HG03097 (cell line): ENCODE measurements around the gene AK6.
"Not testable (repeated sequence)": the region's sequence is repeated elsewhere in the genome, so short reads cannot be mapped to it uniquely, and the experiment has no call there.

Source experiments
- ATAC-seq: cut with Tn5 transposase; IDR thresholded peaks from one replicate; pipeline ENCODE4 v1.9.1; 2021; ENCODE audit not compliant: unreplicated experiment, low FRiP score

Gene AK6

GRCh38 chr5:69341520-69342161, 27.7 kb downstream of the AK6 start:
- ATAC-seq = no peak

GRCh38 chr5:69335341-69335935, 33.9 kb downstream of the AK6 start:
- no peak for ATAC-seq

GRCh38 chr5:69334793-69335268, 34.5 kb downstream of the AK6 start:
- ATAC-seq = no peak

DNA sequence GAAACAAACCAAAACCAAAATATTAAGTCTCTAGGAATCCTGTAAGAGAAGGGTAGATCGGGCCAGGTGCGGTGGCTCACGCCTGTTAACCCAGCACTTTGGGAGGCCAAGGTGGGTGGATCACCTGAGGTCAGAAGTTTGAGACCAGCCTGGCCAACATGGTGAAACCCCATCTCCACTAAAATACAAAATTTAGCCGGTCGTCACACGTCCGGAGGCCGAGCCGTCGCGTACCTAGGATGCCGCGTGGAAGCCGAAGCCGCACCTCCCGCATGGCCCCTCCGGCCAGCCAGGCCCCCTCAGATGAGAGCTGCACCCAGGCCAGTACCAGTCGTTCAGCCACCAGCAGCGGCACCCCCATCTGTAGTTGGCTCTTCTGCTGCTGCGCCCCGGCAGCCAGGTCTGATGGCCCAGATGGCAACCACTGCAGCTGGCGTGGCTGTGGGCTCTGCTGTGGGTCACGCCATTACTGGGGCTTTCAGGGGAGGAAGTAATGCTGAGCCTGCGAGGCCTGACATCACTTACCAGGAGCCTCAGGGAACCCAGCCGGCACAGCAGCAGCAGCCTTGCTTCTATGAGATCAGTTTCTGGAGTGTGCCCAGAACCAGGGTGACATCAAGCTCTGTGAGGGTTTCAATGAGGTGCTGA, 35.5 kb downstream of the AK6 start:
- not testable (repeated sequence) for ATAC-seq

GRCh38 chr5:69331528-69332445, 37.5 kb downstream of the AK6 start:
- no peak for ATAC-seq

- ATAC-seq = no peak
Observed at GRCh38 chr5:69329905-69330489, 39.3 kb downstream of the AK6 start.

DNA sequence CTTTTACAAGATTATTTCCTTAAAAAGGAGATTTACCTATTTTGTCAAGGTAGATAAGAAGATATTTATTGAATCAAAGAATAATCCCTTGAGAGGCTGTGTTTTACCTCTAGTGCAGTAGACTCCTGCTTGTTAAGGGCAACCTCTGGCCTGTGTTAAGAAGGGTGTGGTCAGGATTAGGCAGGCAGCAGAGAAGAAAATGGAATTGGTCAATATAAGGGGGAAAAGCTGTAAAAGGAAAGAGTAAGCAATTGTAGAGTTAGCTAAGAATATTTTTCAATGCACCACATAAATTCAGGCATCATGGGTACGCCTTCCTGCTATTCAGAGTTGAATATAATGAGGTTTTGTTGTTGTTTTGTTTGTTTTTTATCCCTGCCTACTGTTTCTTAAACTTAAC, 43.0 kb downstream of the AK6 start:
- ATAC-seq = no peak

DNA sequence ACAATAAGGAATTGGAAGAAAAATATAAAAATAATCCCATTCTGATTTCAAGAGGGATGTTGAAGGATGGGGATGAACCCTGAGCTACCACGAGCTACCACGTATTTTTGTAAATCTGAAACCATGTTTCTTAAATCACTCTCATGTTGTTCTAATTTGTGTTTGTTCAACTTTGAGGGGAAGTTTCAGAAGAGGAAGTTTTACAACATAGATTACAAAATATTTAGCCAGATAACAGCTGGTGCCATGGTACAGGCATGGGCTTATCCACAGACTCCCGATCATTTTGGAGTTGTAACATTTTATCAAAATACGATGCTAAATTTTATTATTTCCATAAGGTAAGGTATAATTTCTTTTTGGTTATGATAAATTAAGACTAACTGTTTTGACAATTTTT, 51.9 kb downstream of the AK6 start:
- ATAC-seq = no peak

DNA sequence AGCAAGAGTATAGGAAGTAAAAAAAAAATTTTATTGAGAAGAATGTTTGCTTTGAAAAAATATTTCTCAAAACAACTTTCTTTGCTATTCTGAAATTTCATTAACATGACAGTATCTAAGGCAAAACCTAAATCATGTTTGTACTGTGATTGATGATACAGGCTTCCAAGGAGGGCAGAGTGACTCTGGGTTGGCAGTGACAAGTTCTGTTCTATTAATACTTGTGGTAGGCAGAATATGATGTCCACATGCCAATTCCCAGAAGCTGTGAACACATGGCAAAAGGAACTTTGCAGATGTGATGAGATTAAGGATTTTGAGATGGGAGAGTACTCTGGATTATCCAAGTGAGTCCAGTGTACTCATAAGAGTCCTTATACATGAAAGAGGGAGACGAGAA, 53.3 kb downstream of the AK6 start:
- no peak for ATAC-seq

DNA sequence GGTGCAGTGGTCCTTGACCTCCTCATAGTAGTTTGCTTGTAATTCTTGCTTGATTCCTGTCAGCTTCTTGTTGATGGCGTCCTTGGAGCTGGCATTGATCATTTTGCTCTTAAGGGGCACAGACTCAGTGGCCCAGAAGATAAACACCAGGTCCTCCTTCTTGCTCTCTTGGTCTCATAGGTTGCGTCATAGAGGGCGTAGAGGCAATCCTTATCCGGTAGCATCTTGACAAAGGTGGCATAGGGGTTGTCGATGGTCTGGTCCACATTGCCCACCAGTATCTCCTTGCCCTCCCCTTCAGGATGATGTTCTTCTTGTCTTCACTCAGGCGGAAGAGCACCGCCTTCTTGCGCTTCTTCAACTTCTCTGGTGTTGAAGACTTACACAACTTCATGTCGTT, 55.9 kb downstream of the AK6 start:
- no peak for ATAC-seq

DNA sequence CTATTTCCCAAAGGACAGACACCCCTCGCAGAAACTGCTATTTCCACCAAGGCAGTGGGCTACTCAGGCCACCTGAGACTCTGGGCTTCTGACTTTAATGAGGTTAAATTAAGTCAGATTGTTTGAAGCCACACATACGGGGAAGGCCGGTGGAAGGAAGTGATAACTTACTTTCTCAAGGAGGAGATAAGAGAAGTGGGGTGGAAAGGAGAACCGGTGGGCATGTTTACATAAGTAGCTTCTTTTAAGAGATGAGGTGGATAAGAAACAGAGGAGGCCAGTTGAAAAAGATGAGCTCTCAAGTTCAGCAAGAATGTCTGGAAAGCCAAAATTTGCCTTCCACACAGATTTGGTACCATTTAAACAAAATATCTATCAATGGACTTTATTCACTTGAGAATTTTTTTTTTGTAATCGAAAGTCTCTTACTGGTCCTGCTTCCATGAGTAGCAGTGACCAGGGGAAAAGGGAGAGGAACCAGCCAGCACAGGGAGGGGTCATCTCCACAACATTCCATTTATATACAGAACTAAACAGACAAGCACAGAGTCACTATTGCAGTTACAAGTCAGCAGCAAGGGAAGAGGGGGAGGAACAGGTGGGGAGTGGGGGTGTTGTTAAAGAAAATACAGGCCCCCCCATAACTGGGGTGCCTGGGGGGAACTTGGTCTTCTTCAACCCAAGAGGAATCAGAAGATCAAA, 56.7 kb downstream of the AK6 start:
- no peak for ATAC-seq

- no peak for ATAC-seq
Observed at GRCh38 chr5:69309380-69309779, 59.9 kb downstream of the AK6 start.

DNA sequence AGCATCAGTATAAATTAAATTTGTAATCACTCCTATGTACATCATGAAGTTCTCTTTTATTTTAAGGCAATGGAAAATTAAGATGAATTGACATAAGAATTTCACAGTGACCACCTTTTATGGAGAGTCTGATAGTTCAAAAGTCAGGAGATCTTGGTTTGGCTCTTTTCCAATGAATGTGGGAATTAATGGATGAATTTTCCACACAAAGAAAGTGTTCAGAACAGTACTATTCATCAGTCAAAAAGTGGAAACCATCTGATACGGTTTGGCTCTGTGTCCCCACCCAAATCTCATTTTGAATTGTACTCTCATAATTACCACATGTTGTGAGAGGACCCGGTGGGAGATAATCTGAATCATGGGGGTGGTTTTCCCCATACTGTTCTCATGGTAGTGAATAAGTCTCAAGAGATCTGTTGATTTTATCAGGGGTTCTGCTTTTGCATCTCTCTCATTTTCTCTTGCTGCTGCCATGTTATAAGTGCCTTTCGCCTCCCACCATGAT, 61.2 kb downstream of the AK6 start:
- ATAC-seq = no peak

GRCh38 chr5:69305512-69305911, 63.8 kb downstream of the AK6 start:
- ATAC-seq = no peak
